Islet of Langerhans (tissue), 1 donor: ENCODE data around the gene ELP5.
"Not testable (repeated sequence)": the region's sequence is repeated elsewhere in the genome, so short reads cannot be mapped to it uniquely, and the experiment has no call there.

Experiments used
- FAIRE-seq: peaks from one replicate; lab custom pipeline; 2011; peaks lifted over from hg19 to GRCh38; lab: Jason Lieb, UNC

Gene ELP5

GRCh38 chr17:7236808-7237207, 15.2 kb upstream of the ELP5 start:
- FAIRE-seq: no peak

GRCh38 chr17:7237266-7237760, 14.7 kb upstream of the ELP5 start:
- no peak for FAIRE-seq

GRCh38 chr17:7237761-7238419, 14.1 kb upstream of the ELP5 start:
- FAIRE-seq: no peak

- no peak for FAIRE-seq
These were observed 13.5 kb upstream of the ELP5 start for GRCh38 chr17:7238420-7239090.

GRCh38 chr17:7239091-7240027, 12.7 kb upstream of the ELP5 start, which contains the start of gene PHF23:
Gene PHF23 (minus strand): TSS chr17:7239457. CDS start chr17:7239279, 178 bp downstream.
- FAIRE-seq: peak; percentile 84

GRCh38 chr17:7240375-7240774, 11.6 kb upstream of the ELP5 start:
- no peak for FAIRE-seq

- FAIRE-seq: no peak
These were observed 10.8 kb upstream of the ELP5 start for GRCh38 chr17:7241090-7241733.

GRCh38 chr17:7241783-7242716, 10.0 kb upstream of the ELP5 start, which contains the start of gene GABARAP:
Gene GABARAP (minus strand): TSS chr17:7242449. CDS start chr17:7242330, 119 bp downstream.
- peak; percentile 17 for FAIRE-seq

GRCh38 chr17:7242717-7243452, 9.1 kb upstream of the ELP5 start:
- FAIRE-seq: peak; percentile 98

- FAIRE-seq: no peak
These were observed 8.6 kb upstream of the ELP5 start for GRCh38 chr17:7243453-7243729.

GRCh38 chr17:7243838-7244237, 8.2 kb upstream of the ELP5 start:
- not testable (repeated sequence) for FAIRE-seq

GRCh38 chr17:7246779-7247178, 5.2 kb upstream of the ELP5 start:
- no peak for FAIRE-seq

GRCh38 chr17:7248796-7249195, 3.2 kb upstream of the ELP5 start:
- no peak for FAIRE-seq

GRCh38 chr17:7249214-7249613, 2.8 kb upstream of the ELP5 start:
- FAIRE-seq: no peak

GRCh38 chr17:7249830-7250229, 2.2 kb upstream of the ELP5 start:
- FAIRE-seq: no peak

- no peak for FAIRE-seq
These were observed 1.1 kb upstream of the ELP5 start for GRCh38 chr17:7250695-7251627.

GRCh38 chr17:7251661-7252175, 297 bp upstream of the ELP5 start, which contains the start of gene CTDNEP1:
Gene CTDNEP1 (minus strand): TSS chr17:7251734. CDS start chr17:7251296, 438 bp downstream.
- FAIRE-seq: peak; percentile 96

GRCh38 chr17:7253082-7253481, 1.1 kb downstream of the ELP5 start:
- FAIRE-seq: no peak

GRCh38 chr17:7254511-7254910, 2.5 kb downstream of the ELP5 start:
- no peak for FAIRE-seq
